Ovary (tissue), 3 donors: ENCODE data around the gene DOCK2.

Experiments
- POLR2A ChIP-seq: fragments of 450-650 bp; IDR thresholded peaks from one replicate; pipeline ENCODE4 v1.6.1; 2017; ENCODE audit warnings: antibody characterized with exemption, mild to moderate bottlenecking, moderate library complexity
- TF ChIP-seq, protein P1 (sequence below), 3 donors: fragments of 450-650 bp in 2 of 3; fragments of 200-600 bp in 1 of 3; IDR thresholded peaks; one replicate each; pipeline versions ENCODE4 v1.5.1 to v1.8.0; 2016 to 2022; ENCODE audit warnings: antibody characterized with exemption in 3 of 3, mild to moderate bottlenecking in 1 of 3
- donor health status: DM: no; HTN: no; CAD: no.

DNA sequence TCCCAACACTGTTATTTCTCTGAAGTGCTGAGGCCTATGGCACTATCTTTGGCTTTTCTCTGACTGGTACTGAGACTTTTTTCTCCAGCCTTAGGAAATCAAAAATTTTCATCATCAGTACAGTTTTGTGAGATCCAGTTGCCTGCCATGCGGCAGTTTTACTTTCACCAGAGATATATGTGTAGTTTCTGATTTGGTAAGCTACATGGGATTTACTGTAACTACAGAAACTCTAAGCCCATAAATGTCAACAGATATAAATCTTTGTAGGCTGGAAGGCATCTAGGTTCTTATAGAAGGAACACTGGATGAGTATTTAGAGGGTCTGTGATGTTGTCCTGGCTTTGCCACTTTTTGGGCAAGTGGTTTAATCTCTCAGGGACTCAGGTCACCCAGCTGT is 69.0 kb downstream of the DOCK2 start:
- TF ChIP-seq POLR2A, result no peak
- TF ChIP-seq, protein P1, sequence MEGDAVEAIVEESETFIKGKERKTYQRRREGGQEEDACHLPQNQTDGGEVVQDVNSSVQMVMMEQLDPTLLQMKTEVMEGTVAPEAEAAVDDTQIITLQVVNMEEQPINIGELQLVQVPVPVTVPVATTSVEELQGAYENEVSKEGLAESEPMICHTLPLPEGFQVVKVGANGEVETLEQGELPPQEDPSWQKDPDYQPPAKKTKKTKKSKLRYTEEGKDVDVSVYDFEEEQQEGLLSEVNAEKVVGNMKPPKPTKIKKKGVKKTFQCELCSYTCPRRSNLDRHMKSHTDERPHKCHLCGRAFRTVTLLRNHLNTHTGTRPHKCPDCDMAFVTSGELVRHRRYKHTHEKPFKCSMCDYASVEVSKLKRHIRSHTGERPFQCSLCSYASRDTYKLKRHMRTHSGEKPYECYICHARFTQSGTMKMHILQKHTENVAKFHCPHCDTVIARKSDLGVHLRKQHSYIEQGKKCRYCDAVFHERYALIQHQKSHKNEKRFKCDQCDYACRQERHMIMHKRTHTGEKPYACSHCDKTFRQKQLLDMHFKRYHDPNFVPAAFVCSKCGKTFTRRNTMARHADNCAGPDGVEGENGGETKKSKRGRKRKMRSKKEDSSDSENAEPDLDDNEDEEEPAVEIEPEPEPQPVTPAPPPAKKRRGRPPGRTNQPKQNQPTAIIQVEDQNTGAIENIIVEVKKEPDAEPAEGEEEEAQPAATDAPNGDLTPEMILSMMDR (IDR thresholded peaks at IDR 0.05), result no peak
